DND-41 (cell line): ENCODE data around the gene NXPH2.

Experiments used
- EZH2 ChIP-seq: IDR thresholded peaks from 3 replicates; pipeline ENCODE4 v1.6.1; 2012; ENCODE audit warnings: borderline replicate concordance, low read depth, mild to moderate bottlenecking, moderate library complexity, low read length, inconsistent platforms; ENCODE audit not compliant: severe bottlenecking
- TF ChIP-seq, protein P1 (sequence below): IDR thresholded peaks from 2 replicates; pipeline ENCODE4 v1.5.1; 2012; ENCODE audit warnings: borderline replicate concordance, low read length, moderate library complexity, mild to moderate bottlenecking; ENCODE audit not compliant: poor library complexity, severe bottlenecking; ENCODE audit errors: extremely low read depth

DNA sequence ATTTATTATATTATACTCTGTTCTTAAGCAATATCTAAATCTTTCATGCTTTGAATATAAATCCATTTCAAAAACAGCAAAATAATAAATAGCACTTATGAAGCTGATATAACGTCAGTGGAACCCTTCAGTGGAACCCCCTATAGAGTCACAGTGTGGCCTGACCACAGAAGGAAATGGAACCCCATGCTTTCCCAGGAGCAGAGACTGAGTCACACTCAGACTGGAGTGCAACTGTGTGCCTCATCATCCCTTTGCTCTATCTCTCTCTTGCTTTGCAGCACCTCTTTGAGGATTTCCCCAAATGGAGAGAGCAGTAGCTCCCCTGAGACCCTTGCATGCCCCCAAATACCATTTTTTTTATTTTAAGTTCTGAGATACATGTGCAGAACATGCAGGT lies 13.1 kb downstream of the NXPH2 start:
- TF ChIP-seq, protein P1, sequence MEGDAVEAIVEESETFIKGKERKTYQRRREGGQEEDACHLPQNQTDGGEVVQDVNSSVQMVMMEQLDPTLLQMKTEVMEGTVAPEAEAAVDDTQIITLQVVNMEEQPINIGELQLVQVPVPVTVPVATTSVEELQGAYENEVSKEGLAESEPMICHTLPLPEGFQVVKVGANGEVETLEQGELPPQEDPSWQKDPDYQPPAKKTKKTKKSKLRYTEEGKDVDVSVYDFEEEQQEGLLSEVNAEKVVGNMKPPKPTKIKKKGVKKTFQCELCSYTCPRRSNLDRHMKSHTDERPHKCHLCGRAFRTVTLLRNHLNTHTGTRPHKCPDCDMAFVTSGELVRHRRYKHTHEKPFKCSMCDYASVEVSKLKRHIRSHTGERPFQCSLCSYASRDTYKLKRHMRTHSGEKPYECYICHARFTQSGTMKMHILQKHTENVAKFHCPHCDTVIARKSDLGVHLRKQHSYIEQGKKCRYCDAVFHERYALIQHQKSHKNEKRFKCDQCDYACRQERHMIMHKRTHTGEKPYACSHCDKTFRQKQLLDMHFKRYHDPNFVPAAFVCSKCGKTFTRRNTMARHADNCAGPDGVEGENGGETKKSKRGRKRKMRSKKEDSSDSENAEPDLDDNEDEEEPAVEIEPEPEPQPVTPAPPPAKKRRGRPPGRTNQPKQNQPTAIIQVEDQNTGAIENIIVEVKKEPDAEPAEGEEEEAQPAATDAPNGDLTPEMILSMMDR, result no peak
- no peak for TF ChIP-seq EZH2
